Activated naive CD4-positive, alpha-beta T cell treated with anti-CD3 and anti-CD28 coated beads, Interleukin-2, amount 50 U/mL, for 16 hours (primary cell): ENCODE results near the gene RTKN.

Experiments
- DNase-seq: peaks from one replicate; pipeline ENCODE4 v3.0.0-alpha.2; 2020

Gene RTKN

GRCh38 chr2:74415762-74416395, 25.9 kb downstream of the RTKN start:
- DNase-seq: no peak

- DNase-seq: peak; percentile 30
Observed at GRCh38 chr2:74414881-74415761, 26.6 kb downstream of the RTKN start.

GRCh38 chr2:74414441-74414840, 27.3 kb downstream of the RTKN start:
- no peak for DNase-seq

- no peak for DNase-seq
Observed at GRCh38 chr2:74413001-74413698, 28.6 kb downstream of the RTKN start.

- no peak for DNase-seq
Observed at GRCh38 chr2:74407682-74408081, 34.1 kb downstream of the RTKN start.

GRCh38 chr2:74406035-74406434, 35.7 kb downstream of the RTKN start:
- no peak for DNase-seq

GRCh38 chr2:74401891-74402290, 39.8 kb downstream of the RTKN start:
- no peak for DNase-seq

- DNase-seq: no peak
Observed at GRCh38 chr2:74399785-74400184, 42.0 kb downstream of the RTKN start.

GRCh38 chr2:74396149-74396548, 45.6 kb downstream of the RTKN start:
- no peak for DNase-seq

- DNase-seq: no peak
Observed at GRCh38 chr2:74393525-74393924, 48.2 kb downstream of the RTKN start.

- DNase-seq: no peak
Observed at GRCh38 chr2:74392449-74392743, 49.3 kb downstream of the RTKN start.

- DNase-seq: peak; percentile 92
Observed at GRCh38 chr2:74391580-74392448, 49.9 kb downstream of the RTKN start.

GRCh38 chr2:74391209-74391579, 50.5 kb downstream of the RTKN start:
- DNase-seq: no peak

- no peak for DNase-seq
Observed at GRCh38 chr2:74390606-74391005, 51.1 kb downstream of the RTKN start.

- no peak for DNase-seq
Observed at GRCh38 chr2:74387346-74387745, 54.4 kb downstream of the RTKN start.

- DNase-seq: no peak
Observed at GRCh38 chr2:74385396-74385795, 56.3 kb downstream of the RTKN start.

- DNase-seq: no peak
Observed at GRCh38 chr2:74384051-74384450, 57.7 kb downstream of the RTKN start.

- no peak for DNase-seq
Observed at GRCh38 chr2:74383254-74383653, 58.5 kb downstream of the RTKN start.

GRCh38 chr2:74381751-74382150, 60.0 kb downstream of the RTKN start:
- no peak for DNase-seq

GRCh38 chr2:74379851-74380789, 61.6 kb downstream of the RTKN start, which contains the start of gene DCTN1:
TSS of gene DCTN1 (minus strand) at chr2:74380311. CDS start at chr2:74380037, 274 bp downstream.
- DNase-seq: peak; percentile 25

GRCh38 chr2:74378007-74378406, 63.7 kb downstream of the RTKN start:
- no peak for DNase-seq

- DNase-seq: no peak
Observed at GRCh38 chr2:74375838-74376237, 65.9 kb downstream of the RTKN start.
